Hindlimb muscle (tissue), 1 donor: ENCODE measurements around the gene GUCY1A1. TPM values are rescaled to one million over a fixed set of nuclear protein-coding genes. Genes with fewer than 3 reads are reported as not detected.

Experiments used
- polyA plus RNA-seq: library from polyadenylated mRNA; unstranded; fragments of 120-200 nt; gene quantifications from one replicate; pipeline ENCODE4 v1.2.1, GENCODE V29; 2013; ENCODE audit not compliant: insufficient read length

Gene GUCY1A1
- polyA plus RNA-seq, 1 donor: 11.5 TPM

Other genes with a start within 250 kb of the GUCY1A1 start
- 21.5 TPM for gene GUCY1B1, start 92.2 kb downstream of the GUCY1A1 start, polyA plus RNA-seq
- gene ASIC5, start 199.4 kb downstream of the GUCY1A1 start, polyA plus RNA-seq: not detected
- not detected for gene TDO2, start 236.8 kb downstream of the GUCY1A1 start, polyA plus RNA-seq